ENCODE measurements around the gene DENND1A.

DENND1A gene

DNA sequence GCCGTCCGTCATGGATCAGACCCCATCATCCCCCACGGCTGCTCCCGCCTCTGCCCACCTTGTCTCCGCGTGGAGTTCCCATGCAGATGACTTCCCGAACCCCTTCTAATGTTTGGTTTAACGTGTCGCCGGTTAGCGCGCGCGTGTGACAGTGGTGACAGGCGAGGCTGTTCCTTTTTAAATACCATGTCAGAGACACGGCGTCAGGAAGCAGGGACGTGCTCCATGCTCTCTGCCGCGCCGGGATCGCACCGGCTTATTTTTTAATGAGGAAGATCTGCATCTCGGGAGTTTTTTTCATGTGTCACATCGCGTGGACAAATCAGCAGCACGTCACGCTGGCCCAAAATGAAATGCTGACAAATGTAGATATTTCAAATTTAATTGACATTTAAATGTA is 538.0 kb downstream of the DENND1A start:
- no peak overlapping the region for H3K4me3 Mint-ChIP-seq
- peaks cover 7% of the 10 kb centered on the region for H3K9me3 Mint-ChIP-seq
- peaks cover 5% of the 10 kb centered on the region for H3K27me3 Mint-ChIP-seq (ENCODE audit: low read depth, poor library complexity)
- DNase-seq, result no peak
- peaks cover 5% of the 10 kb centered on the region for H3K36me3 Mint-ChIP-seq (ENCODE audit: low read depth)
- TF ChIP-seq, protein P1, sequence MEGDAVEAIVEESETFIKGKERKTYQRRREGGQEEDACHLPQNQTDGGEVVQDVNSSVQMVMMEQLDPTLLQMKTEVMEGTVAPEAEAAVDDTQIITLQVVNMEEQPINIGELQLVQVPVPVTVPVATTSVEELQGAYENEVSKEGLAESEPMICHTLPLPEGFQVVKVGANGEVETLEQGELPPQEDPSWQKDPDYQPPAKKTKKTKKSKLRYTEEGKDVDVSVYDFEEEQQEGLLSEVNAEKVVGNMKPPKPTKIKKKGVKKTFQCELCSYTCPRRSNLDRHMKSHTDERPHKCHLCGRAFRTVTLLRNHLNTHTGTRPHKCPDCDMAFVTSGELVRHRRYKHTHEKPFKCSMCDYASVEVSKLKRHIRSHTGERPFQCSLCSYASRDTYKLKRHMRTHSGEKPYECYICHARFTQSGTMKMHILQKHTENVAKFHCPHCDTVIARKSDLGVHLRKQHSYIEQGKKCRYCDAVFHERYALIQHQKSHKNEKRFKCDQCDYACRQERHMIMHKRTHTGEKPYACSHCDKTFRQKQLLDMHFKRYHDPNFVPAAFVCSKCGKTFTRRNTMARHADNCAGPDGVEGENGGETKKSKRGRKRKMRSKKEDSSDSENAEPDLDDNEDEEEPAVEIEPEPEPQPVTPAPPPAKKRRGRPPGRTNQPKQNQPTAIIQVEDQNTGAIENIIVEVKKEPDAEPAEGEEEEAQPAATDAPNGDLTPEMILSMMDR (IDR thresholded peaks at IDR 0.05), result no peak
- no peak overlapping the region for H3K27ac Mint-ChIP-seq
- peaks cover 68% of the 10 kb centered on the region for H3K4me1 Mint-ChIP-seq

DNA sequence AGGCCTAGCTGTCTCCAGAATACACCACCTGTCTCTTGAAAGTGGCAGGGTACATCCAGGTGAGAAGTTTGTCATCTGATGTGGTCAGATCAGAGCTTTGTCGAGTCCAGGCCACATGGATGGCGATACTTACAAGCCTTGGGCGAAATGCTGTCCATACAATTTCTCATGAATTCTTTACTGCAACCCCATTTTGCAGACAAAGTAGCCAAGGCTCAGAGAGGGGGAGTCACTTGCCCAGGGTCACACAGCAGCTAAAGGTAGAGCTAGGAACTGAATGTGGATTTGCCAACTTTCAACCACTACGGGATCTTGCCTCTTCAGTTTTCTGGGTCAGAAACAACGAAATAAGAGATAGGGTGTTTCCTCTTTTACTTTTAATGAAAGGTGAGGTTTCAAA is 538.7 kb downstream of the DENND1A start:
- Mint-ChIP-seq H3K4me1 (peaks cover 63% of the 10 kb centered on the region), H3K36me3 (ENCODE audit: low read depth) (peaks cover 5% of the 10 kb centered on the region), H3K4me3 (no peak overlapping the region), H3K27ac (no peak overlapping the region), H3K27me3 (ENCODE audit: low read depth, poor library complexity) (peaks cover 5% of the 10 kb centered on the region), H3K9me3 (peaks cover 7% of the 10 kb centered on the region)
- no peak for DNase-seq
- TF ChIP-seq, protein P1 (IDR thresholded peaks at IDR 0.05), result no peak

DNA sequence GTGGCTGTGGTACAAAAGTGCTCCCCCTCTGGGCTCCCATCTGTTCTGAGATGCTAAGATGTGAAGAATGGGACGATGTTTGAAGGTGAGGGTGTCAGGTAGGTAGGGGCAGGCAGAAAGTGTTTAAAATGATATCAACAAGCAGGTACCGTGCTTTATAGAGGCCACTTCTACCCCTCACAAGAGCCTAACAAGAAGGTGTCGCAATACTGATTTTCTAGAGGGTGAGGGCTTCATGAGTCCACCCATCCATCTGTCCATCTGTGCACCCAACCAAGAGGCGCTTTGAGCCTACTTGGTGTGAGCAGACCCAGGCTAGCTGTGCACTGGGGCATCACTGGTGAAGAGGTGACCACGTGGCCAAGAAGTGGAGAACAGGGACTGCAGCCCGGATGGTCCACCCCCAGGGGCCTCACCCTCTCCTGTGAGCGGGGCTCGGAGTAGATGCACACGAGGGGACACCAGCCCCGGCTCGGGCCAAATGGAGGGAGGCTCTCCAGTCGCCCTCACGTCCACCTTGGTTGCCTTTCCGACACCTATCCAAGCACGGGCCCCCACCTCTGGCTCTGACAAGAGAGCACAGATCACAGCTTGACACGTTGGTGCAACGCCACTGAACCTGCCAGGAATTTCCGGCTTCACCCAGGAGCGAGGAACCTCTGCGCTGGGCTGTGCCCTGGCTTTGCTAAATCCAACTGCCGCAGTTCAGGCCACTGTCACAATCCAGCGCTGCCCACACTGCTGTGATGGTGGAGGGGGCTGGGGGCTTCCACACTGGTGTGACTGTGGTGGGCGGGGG is 539.4 kb downstream of the DENND1A start:
- peaks cover 5% of the 10 kb centered on the region for H3K27me3 Mint-ChIP-seq (ENCODE audit: low read depth, poor library complexity)
- TF ChIP-seq, protein P1 (IDR thresholded peaks at IDR 0.05), result no peak
- no peak overlapping the region for H3K4me3 Mint-ChIP-seq
- peaks cover 7% of the 10 kb centered on the region for H3K9me3 Mint-ChIP-seq
- no peak overlapping the region for H3K27ac Mint-ChIP-seq
- peaks cover 5% of the 10 kb centered on the region for H3K36me3 Mint-ChIP-seq (ENCODE audit: low read depth)
- H3K4me1 Mint-ChIP-seq, result peaks cover 56% of the 10 kb centered on the region
- no peak for DNase-seq

DNA sequence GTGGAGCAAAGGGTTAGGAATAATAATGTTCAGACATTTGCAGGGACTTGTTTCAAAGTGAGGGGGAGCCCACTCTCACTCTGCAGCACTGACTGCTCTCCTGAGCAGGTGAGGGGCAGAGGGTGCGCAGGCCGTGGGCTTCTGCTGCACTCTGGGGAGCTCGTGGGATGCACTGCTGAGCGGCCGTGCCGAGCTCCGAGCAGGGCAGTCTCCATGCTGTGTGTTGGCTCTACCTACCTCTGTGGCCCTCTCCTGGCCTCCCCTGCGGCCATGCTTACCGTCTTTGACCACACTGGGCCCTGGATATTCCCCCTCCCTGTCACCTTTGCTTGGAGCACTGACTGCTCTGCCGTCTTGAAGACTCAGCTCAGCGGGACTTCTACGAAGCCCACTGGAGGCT is 540.2 kb downstream of the DENND1A start:
- Mint-ChIP-seq H3K27ac (no peak overlapping the region), H3K4me3 (no peak overlapping the region), H3K27me3 (ENCODE audit: low read depth, poor library complexity) (peaks cover 5% of the 10 kb centered on the region), H3K4me1 (peaks cover 56% of the 10 kb centered on the region), H3K36me3 (ENCODE audit: low read depth) (peaks cover 5% of the 10 kb centered on the region), H3K9me3 (peaks cover 7% of the 10 kb centered on the region)
- DNase-seq, result no peak
- TF ChIP-seq, protein P1 (IDR thresholded peaks at IDR 0.05), result no peak

DNA sequence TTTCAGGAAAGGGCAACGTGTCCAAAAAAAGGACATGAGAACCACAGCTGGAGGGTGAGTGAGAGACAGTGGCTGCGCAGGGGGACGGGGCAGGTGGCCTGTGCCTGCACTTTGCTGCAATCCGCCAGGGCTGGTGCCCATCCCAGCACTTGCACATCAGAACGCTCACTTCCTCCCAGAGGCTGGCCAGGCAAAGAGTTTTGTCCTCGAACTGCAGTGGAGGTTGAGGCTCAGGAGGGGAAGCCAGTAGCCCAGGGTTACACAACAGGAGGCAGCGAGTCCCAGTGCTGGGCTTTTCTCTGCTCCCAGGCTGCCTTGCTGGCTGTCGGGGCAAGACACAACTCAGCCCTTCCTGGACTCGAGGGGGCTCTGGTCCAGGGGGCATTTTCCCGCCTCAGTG is 540.9 kb downstream of the DENND1A start:
- Mint-ChIP-seq H3K27me3 (ENCODE audit: low read depth, poor library complexity) (peaks cover 5% of the 10 kb centered on the region), H3K9me3 (peaks cover 7% of the 10 kb centered on the region), H3K4me3 (no peak overlapping the region), H3K27ac (no peak overlapping the region), H3K36me3 (ENCODE audit: low read depth) (peaks cover 5% of the 10 kb centered on the region), H3K4me1 (peaks cover 57% of the 10 kb centered on the region)
- TF ChIP-seq, protein P1 (IDR thresholded peaks at IDR 0.05), result no peak
- no peak for DNase-seq

DNA sequence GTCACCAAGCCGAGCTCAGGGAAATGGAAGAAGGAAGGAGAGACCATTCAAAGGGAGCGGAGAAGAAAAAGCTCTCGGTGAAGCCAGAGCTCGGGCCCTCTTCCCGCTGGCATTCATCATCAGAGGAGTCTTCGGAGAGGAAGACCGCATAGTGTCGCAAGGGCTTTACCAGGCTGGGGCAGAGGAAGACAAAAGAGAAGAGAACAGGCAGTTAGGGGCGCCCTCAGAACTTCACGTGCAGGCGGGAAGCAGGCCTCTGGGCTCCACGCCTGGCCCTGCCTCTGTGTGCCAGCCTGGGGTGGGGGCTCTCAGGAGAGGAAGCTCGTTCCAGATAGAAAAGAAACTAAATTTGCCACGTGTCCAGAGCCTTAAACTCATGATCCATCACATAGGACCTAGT is 542.2 kb downstream of the DENND1A start:
- Mint-ChIP-seq H3K9me3 (peaks cover 3% of the 10 kb centered on the region), H3K27me3 (ENCODE audit: low read depth, poor library complexity) (peaks cover 5% of the 10 kb centered on the region), H3K4me1 (peaks cover 66% of the 10 kb centered on the region), H3K36me3 (ENCODE audit: low read depth) (peaks cover 2% of the 10 kb centered on the region), H3K4me3 (no peak overlapping the region), H3K27ac (no peak overlapping the region)
- TF ChIP-seq, protein P1 (IDR thresholded peaks at IDR 0.05), result no peak
- DNase-seq, result no peak
